WERI-Rb-1 (cell line): ENCODE results near the gene SHISAL1.

Source experiments
- DNase-seq: peaks from one replicate; pipeline ENCODE4 v3.0.0-alpha.2; 2020
- H3K27ac ChIP-seq: fragments of 250-450 bp; sonication (Bioruptor Pico); 2 replicates; pipeline ENCODE4 v1.5.1; 2020; ENCODE audit warnings: mild to moderate bottlenecking, moderate library complexity
- H3K27me3 ChIP-seq: fragments of 250-450 bp; sonication (Bioruptor Pico); 2 replicates; pipeline ENCODE4 v1.5.1; 2021; ENCODE audit warnings: mild to moderate bottlenecking, low read depth, moderate library complexity; ENCODE audit not compliant: insufficient read depth, severe bottlenecking
- H3K36me3 ChIP-seq: fragments of 250-450 bp; sonication (Bioruptor Pico); 2 replicates; pipeline ENCODE4 v1.5.1; 2020; ENCODE audit warnings: mild to moderate bottlenecking, moderate library complexity
- H3K4me3 ChIP-seq: 2 replicates; pipeline ENCODE4 v1.5.1; 2011; ENCODE audit warnings: low read depth, mild to moderate bottlenecking, control low read depth, low read length
- H3K9me3 ChIP-seq: fragments of 250-450 bp; sonication (Bioruptor Pico); 2 replicates; pipeline ENCODE4 v1.5.1; 2021; ENCODE audit warnings: mild to moderate bottlenecking, moderate library complexity; ENCODE audit not compliant: severe bottlenecking
- CTCF ChIP-seq: IDR thresholded peaks from 2 replicates; pipeline ENCODE4 v1.5.1; 2011; ENCODE audit warnings: low read depth, mild to moderate bottlenecking, control low read depth, inconsistent platforms, low read length

The SHISAL1 gene

DNA sequence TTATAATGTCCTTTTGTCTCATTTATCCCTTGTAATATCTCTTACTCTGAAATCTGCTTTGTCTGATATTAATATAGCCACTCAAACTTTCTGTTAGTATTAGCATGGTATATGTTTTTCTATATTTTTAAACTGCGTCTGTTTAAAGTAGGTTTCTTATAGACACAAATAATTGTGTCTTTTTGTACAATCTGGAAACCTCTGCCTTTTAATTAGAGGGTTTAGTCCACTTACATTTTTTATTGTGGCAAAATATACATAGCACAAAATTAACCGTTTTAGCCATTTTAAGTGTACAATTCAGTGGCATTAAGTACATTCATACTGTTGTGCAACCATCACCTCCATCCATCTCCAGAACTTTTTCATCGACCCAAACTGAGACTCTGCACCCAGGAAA is 103.4 kb downstream of the SHISAL1 start:
- Histone ChIP-seq H3K4me3 (no peak overlapping the region), H3K9me3 (peaks cover 6% of the 10 kb centered on the region), H3K27me3 (no peaks in the 10 kb centered on the region), H3K36me3 (no peaks in the 10 kb centered on the region), H3K27ac (no peak overlapping the region)
- DNase-seq = no peak
- no peak for TF ChIP-seq CTCF

DNA sequence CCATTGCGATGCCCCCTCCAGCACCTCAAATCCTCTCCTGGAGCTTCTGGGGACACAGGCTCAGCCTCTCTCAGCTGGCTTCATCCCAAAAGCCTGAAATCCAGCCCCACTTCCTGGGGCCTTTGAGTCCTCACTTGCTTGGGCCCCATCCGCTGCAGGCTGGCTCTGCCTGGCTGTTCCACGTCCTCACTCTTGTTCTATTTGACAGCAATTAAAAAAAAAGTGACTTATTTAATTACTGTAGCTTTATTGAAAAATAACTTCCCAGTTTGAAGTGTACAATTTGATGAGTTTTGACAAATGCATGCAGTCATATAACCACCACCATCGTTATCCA is 104.8 kb downstream of the SHISAL1 start:
- Histone ChIP-seq H3K36me3 (no peaks in the 10 kb centered on the region), H3K27ac (no peak overlapping the region), H3K9me3 (peaks cover 6% of the 10 kb centered on the region), H3K4me3 (no peak overlapping the region), H3K27me3 (no peaks in the 10 kb centered on the region)
- TF ChIP-seq CTCF = no peak
- no peak for DNase-seq

GRCh38 chr22:44207173-44207980 is 105.4 kb downstream of the SHISAL1 start:
- H3K36me3 ChIP-seq = no peaks in the 10 kb centered on the region
- no peaks in the 10 kb centered on the region for H3K27me3 ChIP-seq
- H3K4me3 ChIP-seq = no peak overlapping the region
- TF ChIP-seq CTCF = no peak
- peaks cover 6% of the 10 kb centered on the region for H3K9me3 ChIP-seq
- H3K27ac ChIP-seq = no peak overlapping the region
- no peak for DNase-seq

DNA sequence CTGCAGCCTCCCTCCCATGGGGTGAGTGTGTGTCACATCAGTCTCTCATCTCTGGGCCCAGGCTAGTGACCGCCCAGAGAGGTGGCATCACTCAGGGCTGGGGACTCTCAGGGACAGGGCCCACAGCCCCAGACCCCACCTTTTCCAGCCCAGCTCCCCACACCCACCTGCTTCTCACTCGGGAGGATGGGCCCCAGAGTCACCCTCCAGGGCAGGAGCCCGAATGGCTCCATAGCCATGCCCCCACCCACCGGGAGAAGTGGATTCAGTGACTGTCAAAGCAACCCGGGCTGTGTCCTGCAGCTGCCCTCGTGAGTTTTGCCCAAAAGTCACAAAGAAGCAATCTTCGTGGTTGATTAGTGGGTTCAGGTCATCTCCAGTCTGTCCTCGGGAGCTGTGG is 106.1 kb downstream of the SHISAL1 start:
- no peaks in the 10 kb centered on the region for H3K27me3 ChIP-seq
- peaks cover 6% of the 10 kb centered on the region for H3K9me3 ChIP-seq
- H3K27ac ChIP-seq = no peak overlapping the region
- no peak overlapping the region for H3K4me3 ChIP-seq
- no peaks in the 10 kb centered on the region for H3K36me3 ChIP-seq
- no peak for TF ChIP-seq CTCF
- DNase-seq = no peak

- Histone ChIP-seq H3K36me3 (no peaks in the 10 kb centered on the region), H3K9me3 (peaks cover 6% of the 10 kb centered on the region), H3K27ac (no peak overlapping the region), H3K4me3 (no peak overlapping the region), H3K27me3 (no peaks in the 10 kb centered on the region)
- no peak for DNase-seq
- no peak for TF ChIP-seq CTCF
Measured at GRCh38 chr22:44206330-44206645, 106.5 kb downstream of the SHISAL1 start.
